ENCODE measurements around the gene KIAA0319L.
"Not testable (repeated sequence)": the region's sequence is repeated elsewhere in the genome, so short reads cannot be mapped to it uniquely, and the experiment has no call there.

The KIAA0319L gene

GRCh38 chr1:35557118-35557610 lies at the start of gene KIAA0319L:
KIAA0319L (minus strand) TSS chr1:35557403; CDS start chr1:35554491, 2,912 bp downstream.
- peak; percentile 74 for DNase-seq (ENCODE audit: low spot score)

- DNase-seq (ENCODE audit: low spot score): no peak
These were observed 48.6 kb upstream of the KIAA0319L start for GRCh38 chr1:35605867-35606182.

- DNase-seq (ENCODE audit: low spot score): no peak
These were observed 48.1 kb upstream of the KIAA0319L start for GRCh38 chr1:35605071-35605866.

- DNase-seq (ENCODE audit: low spot score): no peak
These were observed 46.7 kb upstream of the KIAA0319L start for GRCh38 chr1:35603941-35604340.

GRCh38 chr1:35603468-35603867 lies 46.3 kb upstream of the KIAA0319L start:
- no peak for DNase-seq (ENCODE audit: low spot score)

- no peak for DNase-seq (ENCODE audit: low spot score)
These were observed 43.4 kb upstream of the KIAA0319L start for GRCh38 chr1:35600593-35600992.

- no peak for DNase-seq (ENCODE audit: low spot score)
These were observed 42.2 kb upstream of the KIAA0319L start for GRCh38 chr1:35599411-35599810.

GRCh38 chr1:35598895-35599294 lies 41.7 kb upstream of the KIAA0319L start:
- DNase-seq (ENCODE audit: low spot score): no peak

GRCh38 chr1:35597870-35598269 lies 40.7 kb upstream of the KIAA0319L start:
- DNase-seq (ENCODE audit: low spot score): no peak

- DNase-seq (ENCODE audit: low spot score): no peak
These were observed 38.5 kb upstream of the KIAA0319L start for GRCh38 chr1:35595684-35596083.

GRCh38 chr1:35594005-35594760 lies 37.0 kb upstream of the KIAA0319L start:
- DNase-seq (ENCODE audit: low spot score): no peak

- DNase-seq (ENCODE audit: low spot score): no peak
These were observed 36.0 kb upstream of the KIAA0319L start for GRCh38 chr1:35592991-35593769.

GRCh38 chr1:35591211-35591610 lies 34.0 kb upstream of the KIAA0319L start:
- DNase-seq (ENCODE audit: low spot score): no peak

GRCh38 chr1:35590476-35591040 lies 33.4 kb upstream of the KIAA0319L start:
- DNase-seq (ENCODE audit: low spot score): no peak

GRCh38 chr1:35589516-35590427 lies 32.6 kb upstream of the KIAA0319L start:
- DNase-seq (ENCODE audit: low spot score): no peak

- no peak for DNase-seq (ENCODE audit: low spot score)
These were observed 31.2 kb upstream of the KIAA0319L start for GRCh38 chr1:35588197-35588910.

- DNase-seq (ENCODE audit: low spot score): no peak
These were observed 30.5 kb upstream of the KIAA0319L start for GRCh38 chr1:35587736-35588135.

- DNase-seq (ENCODE audit: low spot score): no peak
These were observed 29.6 kb upstream of the KIAA0319L start for GRCh38 chr1:35586808-35587207.

- not testable (repeated sequence) for DNase-seq (ENCODE audit: low spot score)
These were observed 28.6 kb upstream of the KIAA0319L start for GRCh38 chr1:35585805-35586204.

GRCh38 chr1:35585281-35585680 lies 28.1 kb upstream of the KIAA0319L start:
- no peak for DNase-seq (ENCODE audit: low spot score)

Measured in kidney capillary endothelial cell (primary cell).